Activated T-helper 1 cell treated with anti-CD3 and anti-CD28 coated beads, Interleukin-2, amount 50 U/mL, for 16 hours (primary cell): Measurements from ENCODE around the gene KLF16.
A peak's percentile ranks its signal among the peaks of the same experiment; 100 is the strongest.

Experiments
- DNase-seq, 2 donors: peaks; one replicate each; pipeline ENCODE4 v3.0.0-alpha.2; 2020; ENCODE audit warnings: low read depth in 1 of 2, low spot score in 1 of 2

KLF16 gene

DNA sequence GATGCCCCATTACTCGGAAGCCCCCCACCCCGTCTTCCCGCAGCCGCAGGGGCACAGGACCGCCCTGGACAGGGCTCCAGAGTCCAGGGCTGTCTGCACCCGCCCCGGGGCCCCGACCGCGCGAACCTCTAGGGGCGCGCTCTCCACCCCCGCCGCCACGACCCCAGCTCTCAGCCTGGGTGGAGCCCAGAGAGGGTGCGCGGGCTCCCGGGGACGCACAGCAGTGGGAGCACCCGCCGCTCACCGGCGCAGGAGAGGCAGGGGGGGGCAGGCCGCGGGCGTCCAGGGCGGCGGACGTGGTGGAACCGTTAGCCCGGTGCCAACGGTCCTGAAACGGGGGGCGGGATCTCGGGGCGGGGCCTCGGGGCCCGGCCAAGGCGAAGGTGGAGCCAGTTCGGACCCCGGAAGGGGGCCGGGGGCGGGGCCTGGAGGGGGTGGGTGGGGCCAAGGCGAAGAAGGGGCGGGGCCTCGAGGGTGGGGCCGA, 51.4 kb downstream of the KLF16 start, which contains the start of gene ATP8B3:
Gene ATP8B3, minus strand, starts transcription at position 335 of the 484 bp plus-strand sequence. CDS start 540 bp downstream, outside the sequence.
- DNase-seq = peak in 1 of 2 donors; percentile 58

GRCh38 chr19:1811472-1811894, 51.9 kb downstream of the KLF16 start:
- peak; percentile 24 to 36 for DNase-seq

DNA sequence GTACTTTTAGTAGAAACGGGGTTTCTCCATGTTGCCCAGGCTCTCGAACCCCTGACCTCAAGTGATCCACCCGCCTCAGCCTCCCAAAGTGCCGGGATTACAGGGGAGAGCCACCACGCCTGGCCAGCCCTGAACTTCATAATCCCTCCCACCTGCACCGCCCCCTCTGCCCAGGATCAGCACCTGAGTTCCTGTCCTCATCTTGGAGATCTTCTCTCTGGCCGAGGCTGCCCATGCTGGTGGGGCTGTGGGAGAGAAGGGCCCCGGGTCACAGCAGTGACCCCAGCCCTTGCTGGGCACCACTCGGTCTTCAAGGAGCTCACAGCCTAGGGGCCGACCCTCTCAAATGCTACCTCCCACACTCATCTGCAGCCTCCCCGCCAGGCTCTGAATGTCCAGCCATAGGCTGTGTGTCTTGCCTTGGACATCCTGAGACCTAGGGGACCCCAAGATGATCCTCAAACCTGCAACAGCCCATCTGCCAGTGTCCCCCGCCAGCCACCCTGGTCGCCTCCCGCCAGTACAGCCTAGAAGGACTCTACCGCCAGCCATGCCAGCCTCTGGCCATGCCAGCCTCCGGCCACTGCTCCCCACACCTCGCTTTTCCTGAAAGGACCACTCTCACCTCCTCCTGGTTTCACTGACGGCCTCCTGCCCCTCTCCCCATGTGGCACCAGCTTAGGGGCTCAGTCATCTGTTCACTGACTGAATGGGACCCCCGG, 52.8 kb downstream of the KLF16 start:
- DNase-seq = no peak

DNA sequence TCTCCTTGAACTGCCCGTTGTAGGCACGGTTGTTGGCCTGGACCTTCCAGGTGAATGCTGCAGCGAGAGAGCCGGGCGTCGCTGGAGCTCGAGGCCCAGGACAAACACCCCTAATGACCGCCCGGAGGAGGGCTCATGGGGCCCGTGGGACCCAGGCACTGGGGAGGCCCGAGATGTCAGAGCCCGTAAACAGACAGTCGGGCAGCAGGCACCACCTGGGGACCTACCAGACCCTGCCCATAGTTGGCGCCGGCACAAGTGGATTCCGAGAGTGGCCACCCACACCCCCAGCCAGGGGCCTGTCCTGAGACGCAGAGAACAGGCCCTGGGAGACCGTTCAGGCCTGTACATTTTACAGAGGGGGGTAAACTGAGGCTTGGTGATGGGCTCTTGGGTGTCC, 53.7 kb downstream of the KLF16 start:
- no peak for DNase-seq

GRCh38 chr19:1808395-1808731, 55.0 kb downstream of the KLF16 start:
- no peak for DNase-seq

DNA sequence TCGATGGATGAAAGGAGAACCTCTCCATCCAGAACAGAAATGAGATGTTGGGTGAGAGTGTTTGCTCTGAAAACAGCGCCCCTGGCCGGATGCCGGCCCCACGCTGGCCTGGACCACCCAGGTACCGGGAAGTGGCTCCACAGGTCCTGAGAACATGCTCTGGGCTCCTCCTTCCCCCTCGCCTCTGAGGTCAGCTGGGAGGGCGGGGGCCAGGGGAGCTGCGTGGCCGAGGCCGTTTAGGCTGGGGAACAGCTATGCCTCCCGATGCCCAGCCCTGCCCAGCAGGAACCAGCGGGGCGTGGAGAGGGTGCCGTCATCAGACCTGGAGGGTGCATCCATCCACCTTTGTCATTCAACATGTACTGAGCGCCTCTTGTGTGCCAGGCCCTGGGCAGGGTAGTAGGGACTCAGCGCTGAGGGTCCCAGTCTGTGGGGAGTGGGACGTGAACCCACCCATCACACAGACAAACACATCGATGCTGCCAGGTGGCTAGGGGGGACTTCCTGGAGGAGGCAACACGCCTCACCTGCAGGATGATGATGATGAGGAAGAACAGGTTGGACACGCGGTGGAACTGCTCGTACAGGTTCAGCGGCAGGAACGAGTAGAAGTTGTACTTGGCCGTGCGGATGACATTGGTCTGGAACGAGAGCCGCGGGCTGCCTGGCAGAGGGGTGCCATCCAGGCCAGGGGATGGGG, 55.5 kb downstream of the KLF16 start:
- no peak for DNase-seq

- no peak for DNase-seq
Observed at GRCh38 chr19:1807030-1807694, 56.2 kb downstream of the KLF16 start.

GRCh38 chr19:1806184-1807029, 57.0 kb downstream of the KLF16 start:
- DNase-seq = no peak

- no peak for DNase-seq
Observed at GRCh38 chr19:1805401-1806183, 57.8 kb downstream of the KLF16 start.

- no peak for DNase-seq
Observed at GRCh38 chr19:1804858-1805257, 58.5 kb downstream of the KLF16 start.
